Right forelimb (tissue), 1 donor: ENCODE results near the gene P2RY6.
"Not testable (repeated sequence)": the region's sequence is repeated elsewhere in the genome, so short reads cannot be mapped to it uniquely, and the experiment has no call there.

Experiments used
- DNase-seq: peaks from one replicate; pipeline ENCODE4 v3.0.0-alpha.2; 2018

Gene P2RY6

DNA sequence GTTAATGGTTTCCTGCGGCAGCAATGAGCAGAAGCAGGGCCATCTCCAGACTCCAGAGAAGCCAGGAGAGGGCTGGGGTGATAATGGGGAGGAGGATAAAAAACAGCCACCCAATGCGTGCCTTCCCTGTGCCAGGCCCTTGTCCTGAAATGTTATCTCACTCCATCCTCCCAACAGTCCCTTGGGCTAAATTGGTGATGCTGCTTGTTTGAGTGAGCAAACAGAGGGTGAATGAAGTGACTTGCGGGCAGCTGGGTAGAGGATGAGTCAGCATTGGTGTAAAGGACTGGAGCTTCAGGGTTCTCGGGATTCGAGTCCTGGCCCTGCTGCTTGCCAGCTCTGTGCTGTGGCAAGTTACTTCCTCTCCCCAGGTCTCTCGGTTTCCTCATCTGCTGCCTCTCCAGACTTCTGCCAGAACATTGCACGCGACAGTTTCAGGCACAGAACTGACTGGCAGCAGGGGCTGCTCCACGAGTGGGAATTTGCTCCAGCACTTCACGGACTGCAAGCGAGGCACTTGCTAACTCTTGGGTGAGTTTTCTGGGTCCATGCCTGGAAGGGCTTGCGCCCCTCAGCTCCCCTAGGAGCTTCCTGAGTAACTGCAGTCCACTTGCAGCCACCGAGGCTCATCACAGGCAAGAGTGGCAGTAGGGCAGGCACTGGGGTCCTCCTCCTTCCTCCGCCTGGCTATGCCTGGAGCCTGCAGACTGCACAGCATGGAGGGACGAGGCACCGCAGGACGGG, at the start of gene P2RY6:
Gene P2RY6 (plus strand): TSS at position 403 of the 744 bp plus-strand sequence. CDS start 24,181 bp downstream, outside the sequence.
- peak; percentile 40 for DNase-seq

DNA sequence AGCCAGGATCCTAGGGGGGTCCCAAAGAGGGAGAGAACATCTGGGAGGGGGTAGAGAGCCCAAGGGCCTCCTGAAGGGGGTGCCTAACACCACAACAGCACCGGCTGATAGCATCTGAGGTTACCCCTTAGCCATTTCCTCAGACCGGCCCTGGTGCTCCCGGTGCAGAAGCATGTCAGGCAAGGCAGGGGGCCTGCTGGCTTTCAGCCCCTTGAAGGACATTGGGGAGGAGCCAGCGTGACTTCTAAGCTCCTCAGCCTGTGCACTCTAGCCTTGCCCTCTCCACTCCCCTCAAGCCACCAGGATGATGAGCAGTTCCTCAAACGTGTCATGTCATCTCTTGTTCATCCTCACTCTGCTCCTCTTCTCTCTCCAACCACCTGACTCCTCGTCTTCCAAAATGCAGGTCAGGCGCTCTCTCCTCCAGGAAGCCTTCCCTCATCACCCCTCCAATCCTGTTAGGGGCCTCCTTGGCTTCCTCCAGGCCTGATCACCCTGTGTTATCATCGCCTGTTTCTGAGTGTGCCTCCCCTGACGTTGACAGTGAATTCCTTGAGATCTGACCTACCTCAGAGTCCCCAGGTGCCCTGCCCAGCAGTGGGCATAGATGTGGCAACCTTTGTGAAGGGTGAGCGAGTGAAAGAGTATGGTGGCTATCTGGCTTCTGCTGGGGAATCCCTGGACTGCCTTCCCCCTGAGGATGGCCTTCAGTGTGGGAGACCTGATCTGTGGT, 48.0 kb upstream of the P2RY6 start:
- DNase-seq: peak; percentile 16

GRCh38 chr11:73225001-73225686, 47.0 kb upstream of the P2RY6 start:
- DNase-seq: peak; percentile 31

DNA sequence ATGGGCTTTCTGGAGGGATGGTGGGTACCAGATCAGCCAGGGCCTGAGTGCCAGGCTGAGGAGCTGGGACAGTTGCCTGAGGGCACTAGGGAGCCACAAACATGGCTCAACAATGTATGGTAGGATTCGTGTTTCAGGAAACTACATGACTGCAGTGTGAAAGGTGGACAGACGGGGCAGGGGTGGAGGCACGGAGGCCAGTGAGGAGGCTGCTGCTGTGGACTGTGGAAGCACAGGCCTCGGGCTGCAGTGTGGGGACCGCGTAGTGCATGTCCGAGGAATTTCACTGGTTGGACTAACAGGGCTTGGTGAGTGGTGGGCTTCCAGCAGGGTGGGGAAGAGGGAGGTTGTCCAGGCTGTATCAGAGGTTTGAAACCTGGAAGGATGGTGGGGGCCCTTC, 46.3 kb upstream of the P2RY6 start:
- DNase-seq: peak; percentile 18

DNA sequence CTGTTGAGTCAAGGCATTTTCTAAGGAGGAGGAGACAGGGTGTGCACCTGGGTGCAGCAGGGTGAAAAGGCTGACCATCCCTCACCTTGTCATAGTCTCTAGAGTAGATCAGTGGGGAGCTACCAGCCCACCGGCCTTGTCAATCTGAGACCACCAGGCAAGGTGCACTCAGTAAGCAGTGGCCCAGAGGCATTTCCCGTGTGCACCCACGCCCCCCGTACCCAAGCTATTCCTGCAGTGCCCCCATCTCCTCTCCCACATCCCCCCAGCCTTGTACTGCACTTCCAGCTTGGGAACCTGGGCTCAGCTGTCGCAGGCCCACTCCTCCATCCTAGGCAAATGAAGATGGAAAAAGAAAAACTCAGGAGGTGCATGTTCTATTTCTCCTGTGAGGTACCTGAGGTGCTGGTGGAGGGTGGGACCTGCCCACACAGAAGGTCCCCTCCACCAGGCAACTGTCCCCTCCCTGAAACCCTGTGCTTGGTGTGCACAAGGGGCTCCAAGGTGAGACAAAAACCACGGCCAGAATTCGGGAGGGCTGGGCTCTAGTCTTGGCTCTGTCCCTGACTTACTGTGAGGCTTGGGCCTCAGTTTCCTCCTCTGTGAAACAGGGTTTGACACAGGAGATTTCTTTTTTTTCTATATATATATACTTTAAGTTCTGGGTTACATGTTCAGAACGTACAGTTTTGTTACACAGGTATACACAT, 45.7 kb upstream of the P2RY6 start:
- peak; percentile 25 for DNase-seq

- peak; percentile 35 for DNase-seq
Measured at GRCh38 chr11:73227571-73228211, 44.4 kb upstream of the P2RY6 start.

DNA sequence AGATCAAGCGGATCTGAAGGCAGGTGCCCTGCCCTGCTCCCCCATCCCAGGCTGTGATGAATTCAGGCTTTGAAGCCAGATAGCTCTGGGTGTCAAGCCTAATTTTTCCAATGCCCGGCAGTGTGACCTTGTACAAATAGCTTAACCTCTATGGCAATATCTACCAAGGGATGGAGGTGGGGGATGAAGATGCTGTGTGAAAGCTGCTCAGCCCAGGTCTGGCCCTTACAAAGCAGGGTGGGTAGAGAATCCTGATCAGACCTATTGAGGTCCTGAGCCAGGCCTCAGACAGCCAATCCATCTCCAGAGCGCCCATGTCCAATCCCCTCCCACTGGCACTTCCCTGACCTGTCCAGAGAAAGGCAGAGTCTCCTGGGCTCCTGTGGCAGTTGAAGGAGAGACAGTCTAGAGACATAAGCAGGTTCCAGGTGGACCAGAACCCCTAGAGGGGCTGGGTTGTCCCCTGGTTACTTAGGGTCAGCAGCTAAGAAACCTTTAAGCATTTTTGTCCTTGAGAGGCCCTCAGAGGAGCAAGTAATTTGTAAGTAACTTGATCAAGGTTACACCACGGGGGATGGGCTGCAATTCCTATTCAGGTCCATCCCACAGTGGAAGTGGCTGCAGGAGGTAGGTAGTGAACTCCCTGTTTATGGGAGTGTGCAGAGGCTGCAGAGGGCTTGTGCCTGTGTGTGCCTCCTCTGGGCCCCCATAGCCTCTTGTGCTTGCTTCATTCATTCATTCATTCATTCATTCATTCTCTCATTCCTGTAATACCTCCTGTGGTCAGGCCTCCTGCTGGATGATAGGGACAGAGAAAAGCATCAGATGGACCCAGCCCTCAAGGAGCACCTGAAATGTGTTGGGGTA, 43.6 kb upstream of the P2RY6 start:
- DNase-seq: peak; percentile 37

- peak; percentile 42 for DNase-seq
Measured at GRCh38 chr11:73229321-73229895, 42.7 kb upstream of the P2RY6 start.

GRCh38 chr11:73229896-73230875, 42.0 kb upstream of the P2RY6 start:
- peak; percentile 27 for DNase-seq

DNA sequence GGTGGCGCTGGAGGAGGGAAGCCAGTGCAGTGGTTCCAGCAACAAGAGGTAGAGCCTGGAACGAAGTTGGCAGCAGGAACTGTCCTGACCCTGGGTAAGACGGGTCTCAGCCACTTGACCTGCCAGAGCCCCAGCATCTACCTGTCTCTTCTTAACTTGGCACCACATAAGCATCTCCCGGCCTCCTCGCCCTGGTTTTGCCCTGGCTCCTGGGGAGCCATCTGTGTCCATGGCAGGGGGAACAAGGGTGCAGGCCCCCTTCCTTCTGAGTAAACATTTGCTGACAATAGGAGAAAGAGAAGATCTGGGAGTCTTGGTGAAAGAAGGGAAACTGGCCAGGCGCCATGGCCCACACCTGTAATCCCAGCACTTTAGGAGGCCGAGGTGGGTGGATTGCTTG, 41.2 kb upstream of the P2RY6 start:
- DNase-seq: peak; percentile 17

- not testable (repeated sequence) for DNase-seq
Measured at GRCh38 chr11:73232487-73232886, 39.7 kb upstream of the P2RY6 start.

- peak; percentile 31 for DNase-seq
Measured at GRCh38 chr11:73233211-73233610, 38.9 kb upstream of the P2RY6 start.

DNA sequence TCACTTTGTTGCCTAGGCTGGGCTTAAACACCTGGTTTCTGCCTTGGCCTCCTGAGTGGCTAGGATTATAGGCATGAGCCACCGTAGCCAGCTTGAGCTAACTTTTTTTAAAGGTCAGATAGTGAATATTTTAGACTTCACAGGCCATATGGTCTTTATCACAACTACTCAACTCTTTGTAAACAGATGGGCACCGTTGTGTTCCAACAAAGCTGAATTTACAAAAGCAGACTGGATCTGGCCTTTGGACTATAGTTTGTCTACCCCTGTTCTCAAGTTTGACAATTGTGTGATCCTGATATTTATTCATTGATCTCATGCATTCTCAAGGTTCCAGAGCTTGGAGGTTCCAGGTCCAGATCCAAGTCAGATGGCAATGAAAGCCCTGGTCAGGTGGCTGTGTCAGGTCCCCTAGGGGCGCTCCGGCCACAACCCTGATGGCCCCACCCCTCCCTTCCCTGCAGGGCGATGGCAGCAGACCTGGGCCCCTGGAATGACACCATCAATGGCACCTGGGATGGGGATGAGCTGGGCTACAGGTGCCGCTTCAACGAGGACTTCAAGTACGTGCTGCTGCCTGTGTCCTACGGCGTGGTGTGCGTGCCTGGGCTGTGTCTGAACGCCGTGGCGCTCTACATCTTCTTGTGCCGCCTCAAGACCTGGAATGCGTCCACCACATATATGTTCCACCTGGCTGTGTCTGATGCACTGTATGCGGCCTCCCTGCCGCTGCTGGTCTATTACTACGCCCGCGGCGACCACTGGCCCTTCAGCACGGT, 38.3 kb upstream of the P2RY6 start:
- DNase-seq: peak; percentile 31

- DNase-seq: peak; percentile 33
Measured at GRCh38 chr11:73234471-73235181, 37.5 kb upstream of the P2RY6 start.

DNA sequence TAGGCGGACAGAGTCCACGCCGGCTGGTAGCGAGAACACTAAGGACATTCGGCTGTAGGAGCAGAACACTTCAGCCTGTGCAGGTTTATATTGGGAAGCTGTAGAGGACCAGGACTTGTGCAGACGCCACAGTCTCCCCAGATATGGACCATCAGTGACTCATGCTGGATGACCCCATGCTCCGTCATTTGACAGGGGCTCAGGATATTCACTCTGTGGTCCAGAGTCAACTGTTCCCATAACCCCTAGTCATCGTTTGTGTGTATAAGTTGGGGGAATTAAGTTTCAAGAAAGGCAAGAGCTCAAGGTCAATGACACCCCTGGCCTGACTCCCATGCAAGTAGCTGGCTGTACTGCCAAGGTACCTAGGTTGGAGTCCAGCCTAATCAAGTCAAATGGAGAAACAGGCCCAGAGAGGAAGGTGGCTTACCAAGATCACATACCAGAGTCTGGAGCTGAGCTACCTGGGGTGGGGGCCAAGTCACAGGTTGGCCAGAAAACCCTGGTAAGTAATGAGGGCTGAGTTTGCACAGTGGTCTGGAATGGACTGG, 36.8 kb upstream of the P2RY6 start:
- peak; percentile 19 for DNase-seq

DNA sequence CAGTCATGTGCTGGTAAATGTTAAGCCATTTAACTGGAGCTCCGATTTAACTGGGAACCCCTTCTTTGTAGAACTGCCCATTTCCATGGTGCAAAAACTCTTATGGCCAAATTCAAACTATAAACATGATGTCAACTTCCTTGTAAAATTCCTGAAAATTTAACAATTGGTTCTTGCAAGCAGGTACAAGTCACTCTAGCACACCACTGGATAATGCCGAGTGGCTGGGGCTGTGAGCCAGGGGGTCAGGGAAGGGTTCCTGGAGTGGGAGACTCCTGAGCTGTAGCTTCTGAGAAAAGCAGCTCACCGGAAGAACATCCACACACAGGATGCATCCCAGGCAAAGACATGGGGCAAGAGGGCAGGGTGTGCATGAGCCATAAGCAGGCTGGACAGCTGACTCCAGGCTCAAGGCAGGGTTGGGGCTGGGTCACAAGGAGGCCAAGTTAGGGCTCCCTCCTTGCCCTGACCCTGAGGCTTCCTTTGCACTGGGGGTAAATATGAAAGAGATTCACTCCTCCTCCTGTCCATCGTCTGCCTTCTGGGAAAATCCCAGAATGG, 35.9 kb upstream of the P2RY6 start:
- DNase-seq: peak; percentile 35

- DNase-seq: peak; percentile 39
Measured at GRCh38 chr11:73236854-73237253, 35.3 kb upstream of the P2RY6 start.
